ENCODE measurements around the gene ITGA11. TPM values are rescaled to one million over a fixed set of nuclear protein-coding genes. Genes with fewer than 3 reads are reported as not detected.

The ITGA11 gene
- total and polyA plus RNA-seq, 2 donors (not counting 1 experiment from before 2014, with no cell fraction given): 21.5 to 29.6 TPM

- no peaks in the 10 kb centered on the region for H3K9me3 ChIP-seq (ENCODE audit: control insufficient read depth, insufficient read depth, low read depth, low read length)
- H3K36me3 ChIP-seq (ENCODE audit: control insufficient read depth, insufficient read depth, low read length): peaks cover 7% of the 10 kb centered on the region
- peaks cover 2% of the 10 kb centered on the region for H4K20me1 ChIP-seq (ENCODE audit: control insufficient read depth, extremely low read depth, insufficient read depth, low read length)
- H3K9ac ChIP-seq (ENCODE audit: insufficient read depth, low read length): no peak overlapping the region
- no peaks in the 10 kb centered on the region for H3K4me1 ChIP-seq (ENCODE audit: control insufficient read depth, extremely low read depth, insufficient read depth, low read length)
- DNase-seq (ENCODE audit: low read depth in 2 of 2): no peak
- no peak overlapping the region for H2AFZ ChIP-seq (ENCODE audit: low read length)
- no peaks in the 10 kb centered on the region for H3K27me3 ChIP-seq (ENCODE audit: control insufficient read depth, insufficient read depth, low read length)
- no peak for TF ChIP-seq EZH2 (IDR thresholded peaks at IDR 0.05; ENCODE audit: low read length, missing control alignments)
- TF ChIP-seq CTCF (conservative IDR thresholded peaks at IDR 0.05 in 1 of 2, IDR thresholded peaks at IDR 0.05 in 1 of 2; ENCODE audit: low read depth in 1 of 2, low read length in 2 of 2): no peak
- no peak overlapping the region for H3K4me3 ChIP-seq (replicated peaks in 1 of 4; ENCODE audit: control extremely low read depth in 1 of 4, insufficient read depth in 1 of 4, low read depth in 3 of 4, low read length in 4 of 4)
- H3K4me2 ChIP-seq (ENCODE audit: extremely low read depth, insufficient read depth, low read length): no peak overlapping the region
- no peak overlapping the region for H3K27ac ChIP-seq (ENCODE audit: insufficient read depth, low read length)
- H3K79me2 ChIP-seq (ENCODE audit: control insufficient read depth, insufficient read depth, low read length): peaks cover 81% of the 10 kb centered on the region
Measured at GRCh38 chr15:68289621-68290352, 142.2 kb downstream of the ITGA11 start.

- Histone ChIP-seq H3K9ac (ENCODE audit: insufficient read depth, low read length) (no peak overlapping the region), H2AFZ (ENCODE audit: low read length) (no peak overlapping the region), H3K9me3 (ENCODE audit: control insufficient read depth, insufficient read depth, low read depth, low read length) (no peaks in the 10 kb centered on the region), H4K20me1 (ENCODE audit: control insufficient read depth, extremely low read depth, insufficient read depth, low read length) (peaks cover 2% of the 10 kb centered on the region), H3K27me3 (ENCODE audit: control insufficient read depth, insufficient read depth, low read length) (no peaks in the 10 kb centered on the region), H3K4me3 (replicated peaks in 1 of 4; ENCODE audit: control extremely low read depth in 1 of 4, insufficient read depth in 1 of 4, low read depth in 3 of 4, low read length in 4 of 4) (no peak overlapping the region), H3K4me1 (ENCODE audit: control insufficient read depth, extremely low read depth, insufficient read depth, low read length) (no peaks in the 10 kb centered on the region), H3K36me3 (ENCODE audit: control insufficient read depth, insufficient read depth, low read length) (peaks cover 7% of the 10 kb centered on the region), H3K79me2 (ENCODE audit: control insufficient read depth, insufficient read depth, low read length) (peaks cover 86% of the 10 kb centered on the region), H3K27ac (ENCODE audit: insufficient read depth, low read length) (no peak overlapping the region), H3K4me2 (ENCODE audit: extremely low read depth, insufficient read depth, low read length) (no peak overlapping the region)
- TF ChIP-seq EZH2 (IDR thresholded peaks at IDR 0.05; ENCODE audit: low read length, missing control alignments) (no peak), CTCF (conservative IDR thresholded peaks at IDR 0.05 in 1 of 2, IDR thresholded peaks at IDR 0.05 in 1 of 2; ENCODE audit: low read depth in 1 of 2, low read length in 2 of 2) (no peak)
- no peak for DNase-seq (ENCODE audit: low read depth in 2 of 2)
Measured at GRCh38 chr15:68289057-68289456, 142.9 kb downstream of the ITGA11 start.

GRCh38 chr15:68286256-68286655, 145.7 kb downstream of the ITGA11 start:
- no peak overlapping the region for H3K27ac ChIP-seq (ENCODE audit: insufficient read depth, low read length)
- no peaks in the 10 kb centered on the region for H3K4me1 ChIP-seq (ENCODE audit: control insufficient read depth, extremely low read depth, insufficient read depth, low read length)
- peaks cover 2% of the 10 kb centered on the region for H4K20me1 ChIP-seq (ENCODE audit: control insufficient read depth, extremely low read depth, insufficient read depth, low read length)
- no peak overlapping the region for H3K9ac ChIP-seq (ENCODE audit: insufficient read depth, low read length)
- H3K9me3 ChIP-seq (ENCODE audit: control insufficient read depth, insufficient read depth, low read depth, low read length): no peaks in the 10 kb centered on the region
- no peak overlapping the region for H3K4me2 ChIP-seq (ENCODE audit: extremely low read depth, insufficient read depth, low read length)
- DNase-seq (ENCODE audit: low read depth in 2 of 2): no peak
- no peaks in the 10 kb centered on the region for H3K27me3 ChIP-seq (ENCODE audit: control insufficient read depth, insufficient read depth, low read length)
- H3K79me2 ChIP-seq (ENCODE audit: control insufficient read depth, insufficient read depth, low read length): peaks cover 98% of the 10 kb centered on the region
- no peak overlapping the region for H2AFZ ChIP-seq (ENCODE audit: low read length)
- TF ChIP-seq EZH2 (IDR thresholded peaks at IDR 0.05; ENCODE audit: low read length, missing control alignments) (no peak), CTCF (conservative IDR thresholded peaks at IDR 0.05 in 1 of 2, IDR thresholded peaks at IDR 0.05 in 1 of 2; ENCODE audit: low read depth in 1 of 2, low read length in 2 of 2) (no peak)
- H3K36me3 ChIP-seq (ENCODE audit: control insufficient read depth, insufficient read depth, low read length): peaks cover 7% of the 10 kb centered on the region
- H3K4me3 ChIP-seq (replicated peaks in 1 of 4; ENCODE audit: control extremely low read depth in 1 of 4, insufficient read depth in 1 of 4, low read depth in 3 of 4, low read length in 4 of 4): no peak overlapping the region

All from fibroblast of lung (primary cell).